NB4 (cell line): ENCODE data around the gene ERAP2.

Source experiments
- CTCF ChIP-seq: IDR thresholded peaks from one replicate; pipeline ENCODE4 v1.5.1; 2012; ENCODE audit warnings: low read depth, low read length
- TF ChIP-seq, protein P1 (sequence below): IDR thresholded peaks from 2 replicates; pipeline ENCODE4 v1.6.1; 2011; ENCODE audit warnings: low read depth, low read length

GRCh38 chr5:96911139-96911538, 34.8 kb downstream of the ERAP2 start:
- TF ChIP-seq CTCF: no peak
- TF ChIP-seq, protein P1, sequence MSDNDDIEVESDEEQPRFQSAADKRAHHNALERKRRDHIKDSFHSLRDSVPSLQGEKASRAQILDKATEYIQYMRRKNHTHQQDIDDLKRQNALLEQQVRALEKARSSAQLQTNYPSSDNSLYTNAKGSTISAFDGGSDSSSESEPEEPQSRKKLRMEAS: no peak
